HG02642 (cell line): ENCODE results near the gene BIK.
"Not testable (repeated sequence)": the region's sequence is repeated elsewhere in the genome, so short reads cannot be mapped to it uniquely, and the experiment has no call there.

Experiments
- ATAC-seq: cut with Tn5 transposase; IDR thresholded peaks from one replicate; pipeline ENCODE4 v1.9.1; 2021; ENCODE audit warnings: mild to moderate bottlenecking; ENCODE audit not compliant: unreplicated experiment, poor library complexity

Gene BIK

DNA sequence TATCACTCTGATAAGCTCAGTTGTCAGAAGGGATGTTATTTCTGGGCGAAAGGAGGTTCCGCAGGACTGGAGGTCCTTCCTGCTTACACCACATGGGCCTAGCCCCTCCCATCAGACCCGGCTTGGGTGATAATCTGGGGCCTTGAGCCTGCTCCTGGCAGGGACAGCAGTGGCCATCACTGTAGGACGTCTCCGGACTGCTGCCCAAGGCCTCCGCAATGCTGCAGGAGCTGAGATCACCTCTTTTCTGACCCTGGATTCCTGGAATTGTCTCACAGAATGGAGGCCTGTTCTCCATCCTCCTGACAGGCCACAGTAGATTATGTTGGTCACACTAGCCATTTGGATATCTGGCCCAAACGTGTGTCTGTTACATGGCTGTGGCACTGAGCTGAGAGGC lies 9.2 kb upstream of the BIK start:
- ATAC-seq: no peak

DNA sequence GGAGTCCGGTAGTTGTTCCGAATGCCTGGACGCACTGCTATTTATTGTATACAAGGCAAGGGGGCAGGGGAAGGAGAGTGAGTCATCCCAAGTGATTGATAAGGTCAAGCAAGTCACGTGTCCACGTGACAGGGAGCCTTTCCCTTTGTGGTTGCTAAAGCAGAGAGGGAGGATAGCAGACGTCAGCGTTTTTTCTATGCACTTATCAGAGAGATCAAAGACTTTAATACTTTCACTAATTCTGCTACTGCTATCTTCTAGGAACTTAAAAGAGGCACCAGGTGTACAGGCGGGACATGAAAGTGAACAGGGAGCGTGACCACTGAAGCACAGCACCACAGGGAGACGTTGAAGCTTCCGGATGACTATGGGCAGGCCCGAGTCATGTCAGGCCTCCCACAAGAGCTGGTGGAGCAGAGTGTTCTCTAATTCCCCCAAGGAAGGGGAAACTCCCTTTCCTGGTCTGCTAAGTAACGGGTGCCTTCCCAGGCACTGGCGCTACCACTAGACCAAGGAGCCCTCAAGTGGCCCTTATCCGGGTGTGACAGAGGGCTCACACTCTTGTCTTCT lies 6.4 kb upstream of the BIK start:
- not testable (repeated sequence) for ATAC-seq

DNA sequence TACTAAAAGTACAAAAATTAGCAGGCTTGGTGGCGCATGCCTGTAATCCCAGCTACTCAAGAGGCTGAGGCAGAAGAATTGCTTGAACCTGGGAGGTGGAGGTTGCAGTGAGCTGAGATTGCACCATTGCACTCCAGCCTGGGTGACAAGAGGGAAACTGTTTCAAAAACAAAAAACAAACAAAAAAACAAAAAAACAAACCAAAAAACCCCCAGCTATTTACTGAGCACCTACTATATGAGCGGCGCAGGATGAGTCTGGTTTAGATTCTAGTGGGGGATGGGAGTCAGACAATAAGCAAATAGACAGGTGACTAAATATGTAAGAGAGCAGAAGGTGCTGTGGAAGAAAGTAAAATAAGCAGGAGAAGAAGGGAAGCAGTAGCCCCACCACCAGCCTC lies 5.6 kb upstream of the BIK start:
- ATAC-seq: not testable (repeated sequence)

DNA sequence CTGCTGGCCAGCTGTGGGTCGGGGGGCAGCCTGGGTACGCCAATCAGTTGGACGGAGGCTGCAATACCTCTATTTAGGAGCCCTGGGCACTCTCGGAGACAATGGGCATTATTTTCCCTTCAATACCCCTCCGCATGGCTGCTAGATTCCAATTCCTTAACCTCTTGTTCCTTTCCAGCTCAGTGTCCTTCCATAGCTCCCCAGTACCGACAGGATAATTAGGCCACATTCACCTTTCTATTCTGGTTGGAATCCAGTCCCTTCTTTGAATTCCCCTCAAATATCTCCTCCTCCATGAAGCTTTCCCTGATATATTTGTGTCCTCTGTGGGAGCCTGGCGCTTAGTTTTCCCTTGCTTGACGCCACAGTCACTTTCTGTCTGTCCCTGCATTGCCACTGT lies 4.2 kb upstream of the BIK start:
- ATAC-seq: no peak

DNA sequence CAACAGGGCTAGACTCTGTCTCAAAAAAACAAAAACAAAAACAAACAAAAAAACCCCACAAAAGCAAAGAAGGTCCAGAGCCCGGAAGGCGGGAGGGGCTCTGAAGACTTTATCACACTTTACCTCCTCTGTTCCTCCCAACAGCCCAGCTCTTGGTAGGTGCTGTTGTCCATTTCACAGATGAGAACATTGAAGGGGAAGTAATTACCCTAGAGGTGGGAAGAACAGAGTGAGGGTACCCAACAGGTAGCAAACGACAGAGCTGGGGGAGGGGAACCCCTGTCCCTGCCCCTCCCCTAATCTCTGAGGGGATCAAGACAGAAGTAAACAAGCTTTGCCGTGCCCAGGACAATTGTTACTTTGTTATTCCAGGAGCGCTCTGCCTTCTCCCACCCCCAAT lies 1.0 kb upstream of the BIK start:
- no peak for ATAC-seq

DNA sequence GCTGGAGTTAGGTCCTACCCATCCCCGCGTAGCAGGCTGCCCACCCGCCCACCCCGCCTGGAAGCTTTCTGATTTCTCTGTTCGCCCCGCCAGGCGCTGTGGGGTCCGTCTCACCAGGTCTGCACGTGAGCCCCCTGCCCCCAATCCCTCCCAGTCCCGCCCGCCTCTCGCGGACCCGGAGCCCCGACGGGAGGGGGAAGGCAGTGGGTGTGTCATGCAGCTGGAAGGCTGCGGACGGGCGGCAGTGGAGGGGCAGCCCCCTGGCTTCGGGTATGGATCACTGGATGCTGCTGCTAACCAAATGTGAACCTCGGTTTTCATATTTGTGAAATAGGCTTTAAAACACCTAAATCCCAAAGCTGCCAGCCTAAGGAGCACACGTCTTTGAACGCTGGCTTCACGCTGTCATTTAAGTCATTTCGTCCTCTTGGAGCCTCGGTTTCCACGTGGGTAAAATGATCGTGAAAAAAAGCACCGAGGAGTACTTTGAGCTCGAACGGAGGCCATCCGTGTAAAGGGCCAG lies 568 bp upstream of the BIK start:
- no peak for ATAC-seq

DNA sequence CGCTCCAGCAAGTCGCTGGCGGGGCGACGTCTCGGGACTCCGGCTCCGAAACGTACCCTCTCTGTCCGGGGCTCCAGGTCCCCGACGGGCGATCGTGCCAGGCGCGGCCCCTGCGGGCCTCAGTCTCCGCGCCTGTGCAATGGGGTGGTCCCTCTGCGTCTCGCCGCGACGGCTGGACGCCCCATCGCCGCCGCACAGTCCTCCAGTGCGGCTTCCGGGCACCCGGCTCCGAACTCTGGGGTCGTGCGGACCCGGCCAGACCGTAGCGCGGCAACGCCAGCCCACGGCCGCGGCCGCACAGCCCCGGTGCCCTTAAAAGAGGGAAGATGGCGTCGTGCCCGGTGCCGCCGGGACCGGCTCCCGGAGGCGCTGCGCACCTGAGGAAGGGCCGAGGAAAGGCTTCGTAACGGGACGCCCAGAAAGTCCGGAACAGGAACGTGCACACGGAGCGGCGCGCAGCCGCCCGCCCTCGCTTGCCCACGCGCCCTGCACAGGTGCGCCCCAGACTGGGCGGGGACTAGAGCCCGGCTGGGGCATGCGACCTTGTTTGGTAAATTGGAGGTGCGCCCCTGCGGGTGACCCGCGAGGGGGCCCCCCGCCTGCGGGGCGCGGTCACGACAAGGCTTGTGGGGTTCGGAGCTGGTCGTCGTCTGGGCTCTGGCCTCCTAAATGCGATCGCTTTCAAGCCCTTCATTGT lies 525 bp downstream of the BIK start:
- peak; percentile 59 for ATAC-seq

DNA sequence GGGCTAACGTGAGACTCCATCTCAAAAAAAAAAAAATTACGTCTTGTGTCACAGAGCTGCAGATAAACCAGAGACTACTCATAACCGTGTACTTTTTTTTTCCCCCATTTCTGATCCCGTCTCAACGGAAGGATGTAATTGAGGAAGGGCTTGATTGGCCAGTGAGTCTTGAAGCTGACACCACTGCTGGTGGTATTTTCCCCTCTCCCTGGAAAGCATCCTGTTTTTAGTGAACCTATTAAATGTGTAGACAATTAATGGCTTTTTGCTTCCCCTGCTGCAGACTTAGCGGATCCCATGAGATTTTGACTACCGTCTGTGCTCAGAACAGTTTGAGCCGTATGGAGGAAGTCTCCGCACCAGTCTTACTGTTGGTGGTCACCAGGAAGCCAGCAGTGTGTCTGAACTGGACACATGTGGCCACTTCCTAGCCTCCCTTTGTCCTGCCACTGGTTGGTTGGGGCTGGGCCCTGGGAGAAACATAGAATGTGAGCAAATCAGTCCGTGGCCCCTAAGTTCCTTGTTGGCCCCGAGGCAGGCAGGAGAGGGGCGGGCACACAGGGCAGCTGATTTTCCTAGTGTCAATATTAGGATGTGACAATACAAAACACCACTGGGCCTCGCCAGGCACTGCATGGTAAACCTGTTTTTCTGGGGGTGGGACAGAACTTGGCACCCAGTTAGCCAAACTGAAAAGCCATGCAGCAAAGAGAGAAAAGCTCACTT lies 3.1 kb downstream of the BIK start:
- no peak for ATAC-seq

DNA sequence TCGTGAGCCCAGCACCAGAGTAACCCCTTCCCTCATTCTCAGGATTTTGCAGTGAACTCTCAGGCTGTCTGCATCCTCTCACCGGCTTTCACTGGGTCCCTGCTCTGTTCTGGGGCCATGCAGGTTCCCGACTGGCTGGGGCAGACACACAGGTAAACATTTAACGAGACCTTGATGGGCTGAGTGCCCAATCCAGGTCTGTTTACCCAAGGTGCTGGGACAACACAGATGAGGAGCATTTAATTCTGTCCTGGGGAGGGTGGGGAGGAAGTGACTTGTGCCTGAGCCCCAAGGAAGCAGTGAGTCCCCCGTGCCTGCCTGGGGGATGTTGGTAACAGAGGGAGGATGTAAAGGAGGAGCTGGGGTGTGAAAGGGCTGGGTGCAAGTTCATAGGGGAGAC lies 4.4 kb downstream of the BIK start:
- no peak for ATAC-seq

DNA sequence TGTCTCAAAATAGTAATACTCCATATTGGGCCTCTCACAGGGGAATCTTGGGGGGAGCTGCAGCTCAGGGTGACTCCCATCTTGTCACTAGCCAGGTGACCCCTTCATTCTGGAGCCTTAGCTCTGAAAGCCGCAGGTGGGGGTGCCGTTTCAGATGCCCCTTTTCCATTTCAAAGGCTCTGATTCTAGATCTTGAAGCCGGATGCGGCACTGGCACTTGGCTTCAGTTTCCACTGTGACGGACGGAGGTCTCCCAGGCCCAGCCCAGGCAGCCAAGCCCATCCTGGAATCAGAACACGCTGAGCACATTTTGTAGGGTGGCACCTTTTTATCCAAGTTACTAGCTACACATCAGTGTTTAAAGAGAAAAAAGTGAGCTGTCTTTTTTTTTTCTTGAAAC lies 6.4 kb downstream of the BIK start:
- ATAC-seq: no peak

DNA sequence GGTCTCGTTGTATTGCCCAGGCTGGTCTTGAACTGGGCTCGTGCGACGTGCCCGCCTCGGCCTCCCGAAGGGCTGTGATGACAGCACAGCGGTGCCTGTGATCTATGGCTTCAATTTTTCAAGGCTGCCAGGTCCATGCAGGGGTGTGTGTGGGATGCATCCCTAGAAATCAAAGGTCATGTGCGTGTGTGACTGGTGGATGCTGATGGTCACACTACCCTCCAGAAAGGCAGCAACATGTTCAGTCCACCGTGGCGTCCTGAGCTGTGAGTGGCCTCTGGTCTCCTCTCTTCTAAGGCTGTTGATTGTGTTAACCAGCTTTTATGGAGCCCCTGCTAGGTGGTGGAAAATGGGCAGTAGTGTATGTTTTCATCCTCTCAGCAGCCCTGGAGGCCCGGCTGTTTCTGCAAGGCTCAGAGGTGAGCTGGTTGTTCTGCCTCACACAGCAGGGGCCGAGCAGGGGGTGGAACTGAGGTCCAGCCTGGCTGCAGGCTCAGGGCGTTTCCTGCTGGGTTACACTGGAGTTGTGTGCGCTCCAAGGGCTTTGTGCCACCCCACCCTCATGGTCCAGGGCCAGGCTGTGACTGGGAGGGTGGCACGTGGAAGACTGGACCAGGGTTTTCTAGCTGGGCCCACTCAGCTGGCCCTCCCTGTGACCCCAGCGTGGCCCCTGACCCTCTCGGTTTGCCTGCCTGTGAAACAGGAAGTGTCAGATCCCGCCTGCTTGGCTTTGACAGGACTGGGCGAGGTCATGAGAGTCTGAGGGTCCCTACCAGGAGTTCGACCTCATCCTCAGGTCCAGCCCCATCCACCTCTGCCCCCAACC lies 7.7 kb downstream of the BIK start:
- no peak for ATAC-seq

DNA sequence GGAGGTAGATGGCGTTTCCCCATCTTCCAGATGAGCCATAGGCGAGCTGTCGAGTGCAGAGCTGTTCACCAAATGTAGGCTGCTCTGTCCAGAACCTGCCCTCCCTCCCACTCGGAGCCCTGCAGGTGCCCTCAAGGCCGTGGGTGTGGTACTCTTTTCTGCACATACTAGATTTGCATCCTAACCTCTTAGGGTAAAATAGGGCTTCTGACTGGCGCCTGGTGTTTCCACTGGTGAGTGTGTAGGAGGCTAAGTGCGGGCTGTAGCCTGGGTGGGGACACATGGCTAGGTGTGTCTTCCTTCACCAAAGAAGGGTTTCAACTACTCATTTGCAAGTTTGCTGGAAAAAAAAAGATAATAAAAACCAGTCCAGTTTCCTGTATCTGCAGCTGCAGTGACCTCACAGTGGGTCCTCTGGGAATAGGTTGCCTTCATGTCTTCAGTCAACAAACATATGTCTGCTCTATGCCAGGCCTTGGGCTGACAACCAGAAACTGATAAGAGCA lies 8.5 kb downstream of the BIK start:
- peak; percentile 80 for ATAC-seq

DNA sequence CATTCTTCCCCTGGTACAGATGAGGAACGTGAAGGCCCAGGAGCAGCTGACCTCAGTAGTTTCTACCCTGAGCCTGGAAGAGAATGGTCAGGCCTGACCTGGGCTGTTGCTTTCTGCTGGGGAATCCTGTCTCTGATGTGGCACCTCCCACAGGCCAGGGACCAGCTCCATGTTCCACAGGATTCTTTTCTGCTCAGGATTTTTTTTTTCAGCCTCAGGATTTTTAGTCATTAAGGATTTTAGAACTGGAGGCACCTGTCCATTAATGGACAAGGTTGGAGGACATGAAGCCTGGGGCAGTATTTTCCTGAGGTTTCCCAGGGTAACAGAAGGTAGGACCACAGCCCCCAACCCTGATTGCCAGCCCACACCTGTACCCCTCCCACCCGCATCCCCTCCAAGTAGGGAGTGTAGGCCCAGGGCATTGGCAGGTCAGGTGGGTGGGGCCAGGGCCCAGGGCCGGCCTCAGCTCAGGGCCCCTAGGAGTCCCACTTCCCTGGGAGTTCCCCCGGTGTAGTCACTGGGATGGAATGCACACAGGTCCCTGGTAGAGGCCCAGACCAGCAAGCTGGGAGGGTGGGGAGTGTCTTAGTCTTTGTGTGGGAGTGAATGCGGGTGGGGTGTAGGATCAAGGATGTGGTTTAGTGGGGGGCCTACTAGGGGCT lies 16.1 kb downstream of the BIK start:
- ATAC-seq: no peak

DNA sequence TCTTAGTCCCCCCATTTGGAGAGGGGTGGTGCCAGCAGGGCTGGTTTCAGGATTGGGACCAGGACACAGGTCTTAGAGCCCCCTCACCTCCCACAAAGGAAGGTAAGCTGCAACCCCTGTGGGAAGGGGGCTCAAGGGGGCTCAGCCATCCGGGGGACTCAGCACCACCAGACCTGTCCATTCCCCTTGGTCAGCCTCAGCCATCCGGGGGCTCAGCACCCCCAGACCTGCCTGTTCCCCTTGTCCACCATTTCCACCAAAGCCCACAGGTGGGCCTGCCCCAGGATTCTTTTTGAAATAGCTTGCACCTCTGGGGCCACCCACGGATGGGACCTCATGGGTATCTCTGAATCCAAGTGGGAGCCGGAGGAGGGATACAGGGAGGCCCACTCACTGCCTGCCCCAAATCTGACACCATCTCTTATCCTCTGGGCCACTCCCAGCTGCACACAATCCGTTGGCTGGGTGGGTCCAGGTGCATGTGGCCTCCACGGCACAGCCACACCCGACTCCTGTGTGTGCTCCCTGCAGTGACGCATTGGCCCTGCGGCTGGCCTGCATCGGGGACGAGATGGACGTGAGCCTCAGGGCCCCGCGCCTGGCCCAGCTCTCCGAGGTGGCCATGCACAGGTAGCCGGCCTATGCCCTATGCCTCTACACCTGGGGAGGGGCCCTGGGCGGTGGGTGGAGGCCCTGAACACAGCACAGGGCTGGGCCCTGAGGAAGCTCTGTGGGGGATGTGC lies 16.8 kb downstream of the BIK start:
- no peak for ATAC-seq

DNA sequence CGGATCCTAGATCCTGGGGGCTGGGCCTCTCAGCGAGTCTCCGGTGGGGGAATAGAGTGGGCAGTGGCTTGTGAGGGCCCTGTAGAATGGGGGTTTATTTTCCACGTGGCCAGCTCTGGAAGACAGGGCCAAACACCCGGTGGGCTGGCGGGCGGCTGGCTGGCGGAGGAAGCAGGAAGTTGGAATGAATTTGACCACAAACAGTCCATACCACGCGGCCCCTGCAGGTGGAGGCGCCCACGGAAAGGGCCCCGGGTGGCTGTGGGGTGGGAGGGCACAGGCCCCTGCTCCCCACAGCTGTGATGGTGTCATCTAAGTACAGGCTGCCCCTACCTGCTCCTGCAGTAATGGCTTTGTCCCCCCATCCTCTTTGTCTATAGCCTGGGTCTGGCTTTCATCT lies 17.6 kb downstream of the BIK start:
- no peak for ATAC-seq

DNA sequence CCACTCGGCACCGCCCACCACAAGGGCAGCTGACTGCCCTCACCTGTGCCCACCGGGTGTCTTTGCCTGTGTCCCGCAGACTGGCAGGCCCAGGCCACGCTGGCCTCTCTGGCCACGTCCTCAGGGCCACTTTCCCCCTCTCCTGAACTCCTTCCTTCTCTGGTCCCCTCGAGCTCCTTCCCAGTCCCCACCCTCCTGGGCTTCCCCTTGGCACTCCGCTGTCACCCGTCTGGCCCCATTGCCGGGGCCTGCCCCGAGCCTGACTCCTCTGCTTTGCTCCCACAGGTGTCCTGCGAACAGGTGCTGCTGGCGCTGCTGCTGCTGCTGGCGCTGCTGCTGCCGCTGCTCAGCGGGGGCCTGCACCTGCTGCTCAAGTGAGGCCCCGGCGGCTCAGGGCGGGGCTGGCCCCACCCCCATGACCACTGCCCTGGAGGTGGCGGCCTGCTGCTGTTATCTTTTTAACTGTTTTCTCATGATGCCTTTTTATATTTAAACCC lies 18.4 kb downstream of the BIK start:
- no peak for ATAC-seq

DNA sequence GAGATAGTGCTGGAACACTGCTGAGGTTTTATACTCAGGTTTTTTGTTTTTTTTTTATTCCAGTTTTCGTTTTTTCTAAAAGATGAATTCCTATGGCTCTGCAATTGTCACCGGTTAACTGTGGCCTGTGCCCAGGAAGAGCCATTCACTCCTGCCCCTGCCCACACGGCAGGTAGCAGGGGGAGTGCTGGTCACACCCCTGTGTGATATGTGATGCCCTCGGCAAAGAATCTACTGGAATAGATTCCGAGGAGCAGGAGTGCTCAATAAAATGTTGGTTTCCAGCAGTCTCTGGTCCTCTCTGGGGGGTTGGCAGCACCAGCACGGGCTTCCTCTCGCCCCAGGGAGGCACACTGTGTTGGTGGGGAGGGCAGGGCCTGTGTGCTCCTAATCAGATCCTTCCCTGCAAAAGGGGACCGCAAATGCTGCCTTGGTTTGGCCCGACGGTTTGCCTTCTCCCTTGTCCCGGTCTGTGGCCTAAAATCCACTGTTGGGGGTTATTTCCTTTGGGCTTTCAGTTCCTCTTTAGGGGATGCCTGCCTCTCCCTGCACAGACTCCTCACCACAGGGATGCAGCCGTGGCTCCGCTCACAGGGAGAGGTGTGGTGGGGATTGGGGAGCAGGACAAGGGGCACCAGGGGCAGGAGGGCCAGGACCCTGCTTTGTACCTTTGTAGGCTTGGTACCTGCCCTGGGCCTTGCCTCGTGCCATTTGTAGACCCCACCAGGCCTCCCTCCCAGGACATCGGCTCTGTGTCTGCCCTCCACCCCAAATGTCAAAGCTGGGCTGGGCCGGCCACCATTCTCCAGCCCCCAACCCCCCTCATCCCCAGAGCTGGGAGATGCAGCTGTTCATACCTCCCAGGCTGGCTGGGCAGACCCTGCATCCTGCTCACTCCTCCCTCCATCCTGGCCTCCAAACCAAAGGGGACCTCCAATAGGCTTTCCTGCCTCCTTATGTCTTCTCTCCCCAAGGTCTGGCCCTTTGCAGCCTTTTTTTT lies 19.2 kb downstream of the BIK start:
- no peak for ATAC-seq
